Measurements from ENCODE around the gene ANKMY1.

GRCh38 chr2:240498171-240498957 lies 59.4 kb downstream of the ANKMY1 start:
- TF ChIP-seq EZH2phosphoT487 (IDR thresholded peaks at IDR 0.05; ENCODE audit: low read depth) (no peak), CTCF (IDR thresholded peaks at IDR 0.05; ENCODE audit: low read depth, low read length) (no peak)

Measured in OCI-LY3 (cell line).